Measurements from ENCODE around the gene PIERCE2. TPM values are rescaled to one million over a fixed set of nuclear protein-coding genes. Genes with fewer than 3 reads are reported as not detected.

The PIERCE2 gene
- total and polyA plus RNA-seq, 2 donors (not counting 3 experiments of a cell fraction or from before 2014, with no cell fraction given) = 1.4 to 2.3 TPM

DNA sequence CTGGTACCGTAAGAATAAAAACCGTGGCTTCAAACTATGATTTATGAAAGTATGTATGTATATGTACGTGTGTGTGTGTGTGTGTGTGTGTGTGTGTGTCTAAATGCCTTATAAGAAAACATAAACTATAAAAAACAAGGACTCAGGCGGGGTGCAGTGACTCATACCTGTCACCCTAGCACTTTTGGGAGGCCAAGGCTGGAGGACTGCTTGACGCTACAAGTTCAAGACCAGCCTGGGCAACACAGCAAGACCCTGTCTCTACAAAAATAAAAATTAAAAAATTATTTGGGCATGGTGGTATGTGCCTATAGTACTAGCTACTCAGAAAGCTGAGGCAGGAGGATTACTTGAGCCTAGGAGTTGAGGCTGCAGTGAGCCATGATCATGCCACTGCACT, 29.2 kb upstream of the PIERCE2 start:
- POLR2A ChIA-PET = no interaction called here
- no peak for FAIRE-seq

More for the DNA sequence above, 29.2 kb upstream of the PIERCE2 start:
- Histone ChIP-seq H3K36me3 (ENCODE audit: control insufficient read depth in 2 of 2, extremely low read depth in 1 of 2, insufficient read depth in 2 of 2, low read length in 2 of 2) (peaks cover 0 to 2% of the 10 kb centered on the region in 2 experiments), H3K79me2 (ENCODE audit: control insufficient read depth, insufficient read depth, low read length) (no peaks in the 10 kb centered on the region), H3K4me3 (replicated peaks in 1 of 3; ENCODE audit: insufficient read depth in 1 of 3, low read depth in 1 of 3, low read length in 3 of 3) (no peak overlapping the region), H3K4me1 (ENCODE audit: control insufficient read depth, extremely low read depth, insufficient read depth, low read length) (no peaks in the 10 kb centered on the region), H3K9me1 (replicated peaks; ENCODE audit: control insufficient read depth, extremely low read depth, insufficient read depth, low read length) (no peaks in the 10 kb centered on the region), H3K27me3 (ENCODE audit: control insufficient read depth in 2 of 2, insufficient read depth in 2 of 2, low read length in 2 of 2) (no peaks in the 10 kb centered on the region), H3K27ac (ENCODE audit: insufficient read depth, low read depth, low read length) (no peak overlapping the region), H2AFZ (ENCODE audit: low read depth, low read length) (no peak overlapping the region), H4K20me1 (replicated peaks; ENCODE audit: control insufficient read depth, extremely low read depth, insufficient read depth, low read length) (no peaks in the 10 kb centered on the region), H3K4me2 (ENCODE audit: insufficient read depth, low read length) (no peak overlapping the region), H3K9ac (replicated peaks; ENCODE audit: extremely low read depth, insufficient read depth, low read length) (no peak overlapping the region), H3K9me3 (replicated peaks; ENCODE audit: control insufficient read depth, insufficient read depth, low read length) (no peaks in the 10 kb centered on the region)
- TF ChIP-seq MAX (IDR thresholded peaks at IDR 0.05; ENCODE audit: insufficient read depth, insufficient read length) (no peak), JUN (IDR thresholded peaks at IDR 0.05; ENCODE audit: borderline replicate concordance, insufficient read depth, insufficient read length, low read depth) (no peak), EZH2 (IDR thresholded peaks at IDR 0.05; ENCODE audit: borderline replicate concordance, low read depth, low read length, severe bottlenecking) (no peak), CTCF (IDR thresholded peaks at IDR 0.05; ENCODE audit: extremely low read depth in 1 of 2, insufficient read depth in 1 of 2, low read depth in 1 of 2, low read length in 2 of 2) (no peak), GATA2 (IDR thresholded peaks at IDR 0.05; ENCODE audit: insufficient read depth, insufficient read length, low read depth, low read length) (no peak), FOS (IDR thresholded peaks at IDR 0.05; ENCODE audit: borderline replicate concordance, insufficient read depth, low read length) (no peak), POLR2A (IDR thresholded peaks at IDR 0.05; ENCODE audit: low read depth, low read length) (no peak), POLR2AphosphoS5 (IDR thresholded peaks at IDR 0.05; ENCODE audit: insufficient read depth, low read depth, low read length) (no peak), MYC (IDR thresholded peaks at IDR 0.05; ENCODE audit: low read depth, low read length) (no peak)
- intact Hi-C loops (cut with micrococcal nuclease) (no loop called here), dilution Hi-C loops (cut with MboI; ENCODE audit: extremely low pct_ligation_motif_present, low sequenced_read_pairs) (no loop called here)
- CTCF ChIA-PET = no interaction called here
- no TSS peak for BruUV-seq (replicated peaks)
- no peak for DNase-seq (ENCODE audit: low read depth, low spot score)
